ENCODE data around the gene RPS27L.

DNA sequence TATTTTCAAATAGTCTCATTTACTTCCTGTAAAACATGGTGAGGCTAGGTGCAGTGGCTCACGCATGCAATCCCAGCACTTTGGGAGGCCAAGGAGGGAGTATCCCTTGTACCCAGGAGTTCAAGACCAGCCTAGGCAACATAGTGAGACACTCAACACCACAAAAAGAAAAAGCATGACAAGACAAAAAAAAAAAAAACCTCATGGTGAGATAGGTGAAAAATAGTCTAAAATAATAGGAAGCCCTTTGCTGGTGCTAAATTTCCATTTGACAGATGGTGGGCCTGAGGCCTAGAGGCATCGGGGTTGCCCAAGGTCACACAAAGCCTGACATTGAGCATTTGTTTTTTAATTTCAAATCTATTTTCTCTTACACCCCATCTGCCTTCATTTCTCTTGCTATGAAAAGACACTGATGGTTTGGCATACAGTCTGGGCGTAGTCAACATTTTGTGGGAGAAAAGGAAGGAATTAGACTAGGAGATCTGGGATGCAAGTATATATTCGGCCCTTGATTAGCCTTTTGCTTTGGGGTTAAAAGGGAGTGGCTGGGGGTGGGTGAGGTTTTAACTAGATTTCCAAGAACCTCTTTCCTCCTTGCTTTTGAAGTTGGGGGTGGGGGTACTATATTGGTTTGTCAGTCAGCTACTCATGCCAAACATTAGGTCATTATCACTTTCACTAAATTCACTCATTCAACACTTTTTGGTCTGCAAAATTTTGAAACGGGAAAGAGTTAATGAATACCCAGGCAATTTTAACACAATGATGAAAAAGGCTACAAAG, 43.4 kb upstream of the RPS27L start:
- TF ChIP-seq CSRNP3 (CRISPR knock-in tag; IDR thresholded peaks at IDR 0.05) = no peak
- no peak for TF ChIP-seq ZFP3 (CRISPR knock-in tag; IDR thresholded peaks at IDR 0.05)
- TF ChIP-seq, protein P1, sequence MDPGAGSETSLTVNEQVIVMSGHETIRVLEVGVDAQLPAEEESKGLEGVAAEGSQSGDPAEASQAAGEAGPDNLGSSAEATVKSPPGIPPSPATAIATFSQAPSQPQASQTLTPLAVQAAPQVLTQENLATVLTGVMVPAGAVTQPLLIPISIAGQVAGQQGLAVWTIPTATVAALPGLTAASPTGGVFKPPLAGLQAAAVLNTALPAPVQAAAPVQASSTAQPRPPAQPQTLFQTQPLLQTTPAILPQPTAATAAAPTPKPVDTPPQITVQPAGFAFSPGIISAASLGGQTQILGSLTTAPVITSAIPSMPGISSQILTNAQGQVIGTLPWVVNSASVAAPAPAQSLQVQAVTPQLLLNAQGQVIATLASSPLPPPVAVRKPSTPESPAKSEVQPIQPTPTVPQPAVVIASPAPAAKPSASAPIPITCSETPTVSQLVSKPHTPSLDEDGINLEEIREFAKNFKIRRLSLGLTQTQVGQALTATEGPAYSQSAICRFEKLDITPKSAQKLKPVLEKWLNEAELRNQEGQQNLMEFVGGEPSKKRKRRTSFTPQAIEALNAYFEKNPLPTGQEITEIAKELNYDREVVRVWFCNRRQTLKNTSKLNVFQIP (CRISPR knock-in tag; IDR thresholded peaks at IDR 0.05; ENCODE audit: borderline replicate concordance, low read depth) = no peak
- TF ChIP-seq GLIS3 (CRISPR knock-in tag; IDR thresholded peaks at IDR 0.05) = no peak

Data from SK-N-SH treated with all-trans-retinoic acid at 6 μM for 48 hours (cell line).